Gastrocnemius medialis (tissue), 4 donors: ENCODE results near the gene CBX5.

ENCODE experiments used
- POLR2A ChIP-seq, 2 donors: fragments of 450-650 bp; IDR thresholded peaks; one replicate each; pipeline ENCODE4 v1.6.1; 2017; ENCODE audit warnings: antibody characterized with exemption in 2 of 2, mild to moderate bottlenecking in 2 of 2, moderate library complexity in 2 of 2
- TF ChIP-seq, protein P1 (sequence below), 5 experiments: fragments of 450-650 bp in 3 of 5; fragments of 200-600 bp in 2 of 5; sonication (generic) in 2 of 5; IDR thresholded peaks in 4 of 5; conservative IDR thresholded peaks in 1 of 5; 1 replicate in 4 of 5; 2 replicates in 1 of 5; pipeline ENCODE4 v1.5.1; 2016 to 2019; ENCODE audit warnings: antibody characterized with exemption in 5 of 5, mild to moderate bottlenecking in 3 of 5, moderate library complexity in 3 of 5

DNA sequence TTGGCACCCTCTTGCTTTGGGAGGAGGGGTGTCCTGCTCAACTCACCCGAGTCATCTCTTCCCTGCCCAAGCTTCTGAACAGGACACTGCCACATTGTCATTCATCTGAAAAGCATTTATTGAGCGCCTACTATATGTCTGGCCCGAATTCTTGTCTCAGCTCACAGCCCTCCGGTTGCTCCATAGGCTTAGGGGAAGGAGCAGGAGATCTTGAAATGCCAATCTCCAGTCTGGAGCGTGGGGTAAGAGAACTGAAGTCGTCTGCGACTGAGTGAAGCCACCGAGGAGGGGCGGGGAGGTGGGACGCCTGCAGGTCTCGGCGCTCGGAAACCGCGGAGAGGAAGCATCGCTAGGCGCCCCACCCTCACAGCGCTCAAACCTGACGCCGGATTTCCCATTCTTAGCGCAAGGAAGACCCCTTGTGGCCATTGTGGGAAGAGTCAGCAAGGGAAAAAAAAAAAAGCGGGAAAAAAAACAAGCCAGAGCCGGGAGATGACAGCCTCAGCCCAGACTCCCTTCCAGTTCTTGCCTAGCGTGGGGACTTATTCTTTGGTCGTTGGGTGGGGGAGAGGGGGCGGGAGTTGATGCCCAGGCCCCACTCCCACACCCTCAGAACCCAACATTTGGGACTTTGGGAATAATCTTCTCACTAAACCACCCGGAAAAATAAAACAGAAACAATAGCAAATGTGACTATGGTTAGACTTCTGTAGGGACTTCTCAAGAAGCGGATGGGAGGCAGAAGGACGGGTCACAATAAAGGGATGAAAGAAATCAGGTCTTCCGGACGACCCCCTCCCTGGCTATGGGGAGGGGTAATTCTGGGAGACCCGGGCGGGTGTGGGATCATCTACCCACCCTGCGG lies 62.9 kb downstream of the CBX5 start:
- TF ChIP-seq POLR2A (IDR thresholded peaks at IDR 0.05) = no peak
- TF ChIP-seq, protein P1, sequence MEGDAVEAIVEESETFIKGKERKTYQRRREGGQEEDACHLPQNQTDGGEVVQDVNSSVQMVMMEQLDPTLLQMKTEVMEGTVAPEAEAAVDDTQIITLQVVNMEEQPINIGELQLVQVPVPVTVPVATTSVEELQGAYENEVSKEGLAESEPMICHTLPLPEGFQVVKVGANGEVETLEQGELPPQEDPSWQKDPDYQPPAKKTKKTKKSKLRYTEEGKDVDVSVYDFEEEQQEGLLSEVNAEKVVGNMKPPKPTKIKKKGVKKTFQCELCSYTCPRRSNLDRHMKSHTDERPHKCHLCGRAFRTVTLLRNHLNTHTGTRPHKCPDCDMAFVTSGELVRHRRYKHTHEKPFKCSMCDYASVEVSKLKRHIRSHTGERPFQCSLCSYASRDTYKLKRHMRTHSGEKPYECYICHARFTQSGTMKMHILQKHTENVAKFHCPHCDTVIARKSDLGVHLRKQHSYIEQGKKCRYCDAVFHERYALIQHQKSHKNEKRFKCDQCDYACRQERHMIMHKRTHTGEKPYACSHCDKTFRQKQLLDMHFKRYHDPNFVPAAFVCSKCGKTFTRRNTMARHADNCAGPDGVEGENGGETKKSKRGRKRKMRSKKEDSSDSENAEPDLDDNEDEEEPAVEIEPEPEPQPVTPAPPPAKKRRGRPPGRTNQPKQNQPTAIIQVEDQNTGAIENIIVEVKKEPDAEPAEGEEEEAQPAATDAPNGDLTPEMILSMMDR (IDR thresholded peaks at IDR 0.05 in 4 of 5, conservative IDR thresholded peaks at IDR 0.05 in 1 of 5) = peak; percentile 46 to 85 (median 65)
